Measurements from ENCODE around the gene PRPF4.

Gene PRPF4

GRCh38 chr9:113317777-113318176 lies 42.3 kb downstream of the PRPF4 start:
- Histone ChIP-seq H2AFZ (ENCODE audit: low read depth, low read length, severe bottlenecking) (no peak overlapping the region), H3K9ac (ENCODE audit: low read length) (no peak overlapping the region), H3K4me3 (ENCODE audit: insufficient read depth, low read length, poor library complexity, severe bottlenecking) (no peak overlapping the region), H3F3A (ENCODE audit: insufficient read depth) (no peaks in the 10 kb centered on the region), H3K27me3 (ENCODE audit: low read length) (no peaks in the 10 kb centered on the region), H3K79me2 (ENCODE audit: insufficient read depth, low read length) (no peaks in the 10 kb centered on the region), H3K27ac (ENCODE audit: low read depth, low read length) (no peak overlapping the region), H3K4me2 (ENCODE audit: low read depth, low read length, poor library complexity, severe bottlenecking) (no peak overlapping the region), H4K20me1 (ENCODE audit: low read depth, low read length) (no peaks in the 10 kb centered on the region), H3K9me3 (ENCODE audit: insufficient read depth, low read length) (no peaks in the 10 kb centered on the region), H3K36me3 (ENCODE audit: low read length) (no peaks in the 10 kb centered on the region), H3K9me2 (replicated peaks; ENCODE audit: insufficient read depth, low read length) (no peaks in the 10 kb centered on the region)
- no peak for TF ChIP-seq EZH2phosphoT487 (conservative IDR thresholded peaks at IDR 0.05; ENCODE audit: low read length)
- no peak for TF ChIP-seq CTCF (IDR thresholded peaks at IDR 0.05; ENCODE audit: insufficient read depth, low read length, poor library complexity, severe bottlenecking)

- Histone ChIP-seq H3F3A (ENCODE audit: insufficient read depth) (no peaks in the 10 kb centered on the region), H3K9me2 (replicated peaks; ENCODE audit: insufficient read depth, low read length) (no peaks in the 10 kb centered on the region), H3K27ac (ENCODE audit: low read depth, low read length) (no peak overlapping the region), H2AFZ (ENCODE audit: low read depth, low read length, severe bottlenecking) (no peak overlapping the region), H3K27me3 (ENCODE audit: low read length) (no peaks in the 10 kb centered on the region), H3K36me3 (ENCODE audit: low read length) (no peaks in the 10 kb centered on the region), H3K4me2 (ENCODE audit: low read depth, low read length, poor library complexity, severe bottlenecking) (no peak overlapping the region), H3K79me2 (ENCODE audit: insufficient read depth, low read length) (no peaks in the 10 kb centered on the region), H3K9me3 (ENCODE audit: insufficient read depth, low read length) (no peaks in the 10 kb centered on the region), H3K4me3 (ENCODE audit: insufficient read depth, low read length, poor library complexity, severe bottlenecking) (no peak overlapping the region), H3K9ac (ENCODE audit: low read length) (no peak overlapping the region), H4K20me1 (ENCODE audit: low read depth, low read length) (no peaks in the 10 kb centered on the region)
- no peak for TF ChIP-seq EZH2phosphoT487 (conservative IDR thresholded peaks at IDR 0.05; ENCODE audit: low read length)
Observed at GRCh38 chr9:113319054-113319453, 43.6 kb downstream of the PRPF4 start.

GRCh38 chr9:113320051-113320450 lies 44.6 kb downstream of the PRPF4 start:
- no peaks in the 10 kb centered on the region for H3K27me3 ChIP-seq (ENCODE audit: low read length)
- H3K9me2 ChIP-seq (replicated peaks; ENCODE audit: insufficient read depth, low read length) = no peaks in the 10 kb centered on the region
- no peaks in the 10 kb centered on the region for H3K9me3 ChIP-seq (ENCODE audit: insufficient read depth, low read length)
- H3K4me2 ChIP-seq (ENCODE audit: low read depth, low read length, poor library complexity, severe bottlenecking) = no peak overlapping the region
- no peak overlapping the region for H2AFZ ChIP-seq (ENCODE audit: low read depth, low read length, severe bottlenecking)
- no peak overlapping the region for H3K27ac ChIP-seq (ENCODE audit: low read depth, low read length)
- TF ChIP-seq CTCF (IDR thresholded peaks at IDR 0.05; ENCODE audit: insufficient read depth, low read length, poor library complexity, severe bottlenecking) = no peak
- TF ChIP-seq EZH2phosphoT487 (conservative IDR thresholded peaks at IDR 0.05; ENCODE audit: low read length) = no peak
- no peaks in the 10 kb centered on the region for H3F3A ChIP-seq (ENCODE audit: insufficient read depth)
- H3K79me2 ChIP-seq (ENCODE audit: insufficient read depth, low read length) = no peaks in the 10 kb centered on the region
- H4K20me1 ChIP-seq (ENCODE audit: low read depth, low read length) = no peaks in the 10 kb centered on the region
- no peaks in the 10 kb centered on the region for H3K36me3 ChIP-seq (ENCODE audit: low read length)
- H3K4me3 ChIP-seq (ENCODE audit: insufficient read depth, low read length, poor library complexity, severe bottlenecking) = no peak overlapping the region
- no peak overlapping the region for H3K9ac ChIP-seq (ENCODE audit: low read length)

- Histone ChIP-seq H2AFZ (ENCODE audit: low read depth, low read length, severe bottlenecking) (no peak overlapping the region), H4K20me1 (ENCODE audit: low read depth, low read length) (no peaks in the 10 kb centered on the region), H3K79me2 (ENCODE audit: insufficient read depth, low read length) (no peaks in the 10 kb centered on the region), H3K9ac (ENCODE audit: low read length) (no peak overlapping the region), H3K4me3 (ENCODE audit: insufficient read depth, low read length, poor library complexity, severe bottlenecking) (no peak overlapping the region), H3K9me2 (replicated peaks; ENCODE audit: insufficient read depth, low read length) (no peaks in the 10 kb centered on the region), H3K9me3 (ENCODE audit: insufficient read depth, low read length) (no peaks in the 10 kb centered on the region), H3K4me2 (ENCODE audit: low read depth, low read length, poor library complexity, severe bottlenecking) (no peak overlapping the region), H3K27ac (ENCODE audit: low read depth, low read length) (no peak overlapping the region), H3F3A (ENCODE audit: insufficient read depth) (no peaks in the 10 kb centered on the region), H3K36me3 (ENCODE audit: low read length) (no peaks in the 10 kb centered on the region), H3K27me3 (ENCODE audit: low read length) (no peaks in the 10 kb centered on the region)
- TF ChIP-seq EZH2phosphoT487 (conservative IDR thresholded peaks at IDR 0.05; ENCODE audit: low read length) = no peak
- TF ChIP-seq CTCF (IDR thresholded peaks at IDR 0.05; ENCODE audit: insufficient read depth, low read length, poor library complexity, severe bottlenecking) = no peak
Observed at GRCh38 chr9:113322671-113323070, 47.2 kb downstream of the PRPF4 start.
